ENCODE data around the gene GAB2. TPM values are rescaled to one million over a fixed set of nuclear protein-coding genes. Genes with fewer than 3 reads are reported as not detected.
"Not testable (repeated sequence)": the region's sequence is repeated elsewhere in the genome, so short reads cannot be mapped to it uniquely, and the experiment has no call there.

Gene GAB2
- total RNA-seq, 1 donor from 2014 or later, result 27.0 TPM

- DNase-seq (ENCODE audit: low spot score), result peak; percentile 84
Measured at GRCh38 chr11:78251083-78251775, 166.4 kb downstream of the GAB2 start.

- no peak for DNase-seq (ENCODE audit: low spot score)
Measured at GRCh38 chr11:78250099-78250498, 167.5 kb downstream of the GAB2 start.

GRCh38 chr11:78248903-78249302, 168.7 kb downstream of the GAB2 start:
- no peak for DNase-seq (ENCODE audit: low spot score)

- DNase-seq (ENCODE audit: low spot score), result peak; percentile 45
Measured at GRCh38 chr11:78248191-78248590, 169.4 kb downstream of the GAB2 start.

- no peak for DNase-seq (ENCODE audit: low spot score)
Measured at GRCh38 chr11:78244546-78245255, 172.9 kb downstream of the GAB2 start.

- no peak for DNase-seq (ENCODE audit: low spot score)
Measured at GRCh38 chr11:78244080-78244479, 173.5 kb downstream of the GAB2 start.

GRCh38 chr11:78241475-78241874, 176.1 kb downstream of the GAB2 start:
- DNase-seq (ENCODE audit: low spot score), result no peak

GRCh38 chr11:78239781-78240180, 177.8 kb downstream of the GAB2 start:
- no peak for DNase-seq (ENCODE audit: low spot score)

- DNase-seq (ENCODE audit: low spot score), result no peak
Measured at GRCh38 chr11:78237293-78238046, 180.2 kb downstream of the GAB2 start.

GRCh38 chr11:78234006-78234405, 183.6 kb downstream of the GAB2 start:
- DNase-seq (ENCODE audit: low spot score), result no peak

GRCh38 chr11:78233046-78233445, 184.6 kb downstream of the GAB2 start:
- DNase-seq (ENCODE audit: low spot score), result not testable (repeated sequence)

GRCh38 chr11:78231962-78232501, 185.6 kb downstream of the GAB2 start:
- DNase-seq (ENCODE audit: low spot score), result peak; percentile 75

- DNase-seq (ENCODE audit: low spot score), result no peak
Measured at GRCh38 chr11:78230161-78230877, 187.3 kb downstream of the GAB2 start.

- no peak for DNase-seq (ENCODE audit: low spot score)
Measured at GRCh38 chr11:78229106-78229505, 188.5 kb downstream of the GAB2 start.

- DNase-seq (ENCODE audit: low spot score), result peak; percentile 73
Measured at GRCh38 chr11:78228467-78228866, 189.2 kb downstream of the GAB2 start.

GRCh38 chr11:78227921-78228320, 189.7 kb downstream of the GAB2 start:
- DNase-seq (ENCODE audit: low spot score), result no peak

- no peak for DNase-seq (ENCODE audit: low spot score)
Measured at GRCh38 chr11:78226684-78227680, 190.6 kb downstream of the GAB2 start.

GRCh38 chr11:78224906-78225420, 192.7 kb downstream of the GAB2 start:
- DNase-seq (ENCODE audit: low spot score), result no peak

GRCh38 chr11:78224506-78224905, 193.1 kb downstream of the GAB2 start:
- no peak for DNase-seq (ENCODE audit: low spot score)
